K562 (cell line): ENCODE data around the gene ARL14. TPM values are rescaled to one million over a fixed set of nuclear protein-coding genes. Genes with fewer than 3 reads are reported as not detected.

Source experiments
- ATAC-seq: fragments of 200-7000 bp; cut with Tn5 transposase; 3 replicates; pipeline ENCODE4 v1.9.1; 2020; ENCODE audit warnings: moderate library complexity
- BruUV-seq: library from RNA; stranded (reverse); fragments of 400-500 nt; replicated peaks from 2 replicates; lab custom pipeline; 2021; lab: Mats Ljungman, UMichigan
- CTCF ChIA-PET: fragments of 300-600 bp; formaldehyde crosslinking; extraction: SDS; loops from one replicate; lab custom pipeline; 2021; ENCODE audit warnings: low intra/inter-chr PET ratio; lab: Yijun Ruan, JAX
- POLR2A ChIA-PET: fragments of 300-600, 350-650 bp; sonication (Branson Sonifier 250); formaldehyde crosslinking; extraction: SDS; loops from one replicate; lab custom pipeline; 2021; ENCODE audit warnings: antibody characterized with exemption, inconsistent platforms; lab: Yijun Ruan, JAX
- DNase-seq, 4 experiments: peaks; one replicate each; pipeline versions ENCODE4 v3.0.0 to v3.0.0-alpha.2; 2011 to 2018; ENCODE audit warnings: low spot score in 3 of 4, mixed read lengths in 3 of 4; ENCODE audit errors: extremely low read depth in 1 of 4
- FAIRE-seq: peaks from 2 replicates; lab custom pipeline; 2011; peaks lifted over from hg19 to GRCh38; lab: Jason Lieb, UNC
- H2AFZ ChIP-seq: 2 replicates; pipeline ENCODE4 v1.6.0; 2011; ENCODE audit warnings: low read depth, low read length, control low read depth, inconsistent platforms
- H3K27ac ChIP-seq: fragments of 200-600 bp; 3 replicates; pipeline ENCODE4 v1.8.0; 2011; ENCODE audit warnings: low read depth, mild to moderate bottlenecking, control low read depth, inconsistent platforms, low read length, moderate library complexity, mixed read lengths; ENCODE audit errors: extremely low read depth
- H3K27me3 ChIP-seq, 2 experiments: fragments of 300-600 bp in 1 of 2; 2 replicates in 1 of 2; 3 replicates in 1 of 2; pipeline versions ENCODE4 v1.6.0 to v1.8.0; 2011; ENCODE audit warnings: inconsistent platforms in 2 of 2, low read length in 2 of 2, mild to moderate bottlenecking in 1 of 2, mixed read lengths in 1 of 2, moderate library complexity in 1 of 2; ENCODE audit not compliant: control insufficient read depth in 2 of 2, insufficient read depth in 2 of 2
- H3K36me3 ChIP-seq: fragments of 300-600 bp; 3 replicates; pipeline ENCODE4 v1.8.0; 2011; ENCODE audit warnings: mild to moderate bottlenecking, low read length, inconsistent platforms; ENCODE audit not compliant: control insufficient read depth, insufficient read depth
- H3K4me1 ChIP-seq, 2 experiments: fragments of 200-600 bp in 1 of 2; replicated peaks in 1 of 2; 2 replicates in 1 of 2; 3 replicates in 1 of 2; pipeline versions ENCODE4 v1.5.1 to v1.8.0; 2011; ENCODE audit warnings: inconsistent platforms in 2 of 2, low read length in 2 of 2, mild to moderate bottlenecking in 1 of 2, mixed read lengths in 1 of 2, moderate library complexity in 1 of 2; ENCODE audit not compliant: control insufficient read depth in 2 of 2, insufficient read depth in 2 of 2
- H3K4me2 ChIP-seq: 2 replicates; pipeline ENCODE4 v1.6.1; 2011; ENCODE audit warnings: low read length, control low read depth, inconsistent platforms, mixed read lengths; ENCODE audit not compliant: insufficient read depth
- H3K4me3 ChIP-seq: fragments of 200-600 bp; sonication (generic), shearing (Covaris generic); 2 replicates; pipeline ENCODE4 v1.5.1; 2016; ENCODE audit warnings: control low read depth, inconsistent platforms
- H3K79me2 ChIP-seq: fragments of 200-600 bp; 3 replicates; pipeline ENCODE4 v1.8.0; 2011; ENCODE audit warnings: low read length, inconsistent platforms; ENCODE audit not compliant: control insufficient read depth, insufficient read depth
- H3K9ac ChIP-seq, 2 experiments: 2 replicates each; pipeline versions ENCODE4 v1.6.0 to v1.6.1; 2011; ENCODE audit warnings: low read depth in 2 of 2, low read length in 2 of 2, control low read depth in 1 of 2, inconsistent platforms in 1 of 2, mild to moderate bottlenecking in 1 of 2, mixed read lengths in 1 of 2; ENCODE audit not compliant: insufficient read depth in 1 of 2
- H3K9me1 ChIP-seq: one replicate; pipeline ENCODE4 v1.6.0; 2011; ENCODE audit warnings: inconsistent platforms, mild to moderate bottlenecking, low read length, moderate library complexity; ENCODE audit not compliant: control insufficient read depth, insufficient read depth
- H3K9me3 ChIP-seq: replicated peaks from 2 replicates; pipeline ENCODE4 v1.5.1; 2011; ENCODE audit warnings: low read depth, low read length, inconsistent platforms; ENCODE audit not compliant: control insufficient read depth, insufficient read depth
- H4K20me1 ChIP-seq: replicated peaks from 2 replicates; pipeline ENCODE4 v1.6.1; 2011; ENCODE audit warnings: low read length, inconsistent platforms, mixed read lengths; ENCODE audit not compliant: control insufficient read depth, insufficient read depth
- C11orf30 ChIP-seq: fragments of 450-650 bp; IDR thresholded peaks from 2 replicates; pipeline ENCODE4 v1.6.1; 2016; ENCODE audit warnings: low read depth, mild to moderate bottlenecking
- MAFF ChIP-seq: IDR thresholded peaks from 2 replicates; pipeline ENCODE4 v1.6.1; 2012; ENCODE audit warnings: low read length, improper control_type of control experiment
- MAFG ChIP-seq: fragments of 450-650 bp; conservative IDR thresholded peaks from 2 replicates; pipeline ENCODE4 v1.6.1; 2016; ENCODE audit warnings: missing genetic modification characterization, missing compliant biosample characterization
- MAFK ChIP-seq: IDR thresholded peaks from 2 replicates; pipeline ENCODE4 v1.6.1; 2011; ENCODE audit warnings: low read length, improper control_type of control experiment
- NFE2 ChIP-seq: IDR thresholded peaks from 2 replicates; pipeline ENCODE4 v1.6.1; 2014; ENCODE audit warnings: antibody characterized with exemption, low read depth
- NR2C1 ChIP-seq, 2 experiments: fragments of 450-650 bp; IDR thresholded peaks; 2 replicates each; pipeline ENCODE4 v1.6.1; 2017; ENCODE audit warnings: mild to moderate bottlenecking in 2 of 2, antibody characterized with exemption in 1 of 2, inconsistent platforms in 1 of 2, missing compliant biosample characterization in 1 of 2, missing genetic modification characterization in 1 of 2
- U2AF2 ChIP-seq: fragments of 200-400 bp; formaldehyde crosslinking; optimal IDR thresholded peaks from 2 replicates; pipeline ENCODE3; 2017; ENCODE audit warnings: low read depth, mild to moderate bottlenecking, low read length
- ZNF316 ChIP-seq: fragments of 450-650 bp; IDR thresholded peaks from 2 replicates; pipeline ENCODE4 v1.6.1; 2016
- WGBS: fragments of 100-300 bp; shearing (Covaris generic); methylation state at CpG from one replicate; pipeline ENCODE4 v1.1.6; 2016; ENCODE audit warnings: low coverage, mixed read lengths; ENCODE audit not compliant: insufficient coverage; ENCODE audit errors: missing lambda C conversion rate; 5-methylcytosine and 5-hydroxymethylcytosine counted together
- in situ Hi-C: fragments of 300-500 bp; cut with MboI; formaldehyde crosslinking; loops from 4 replicates; pipeline ENCODE4 v1.15.0; 2018; ENCODE audit warnings: inconsistent platforms, mixed read lengths
- intact Hi-C: fragments of 100-400 bp; cut with micrococcal nuclease; formaldehyde crosslinking; loops from 2 replicates; pipeline ENCODE4 v1.14.2; 2022
- polyA plus RNA-seq, 8 experiments: library from polyadenylated mRNA; depleted of rRNA in 4 of 8; stranded (reverse) in 5 of 8; unstranded in 3 of 8; fragments of >200 nt; fragmentation: Nextera tagmentation in 2 of 8; fragmentation: Illumina TruSeq in 1 of 8; extraction: Ambion mirVana in 2 of 8; extraction: Trizol in 1 of 8; gene quantifications; 2 replicates each; pipeline versions ENCODE4 v1.2.1 to v1.2.3, GENCODE V29; 2011 to 2014; ENCODE audit warnings: inconsistent platforms in 1 of 8, missing spikeins in 1 of 8
- total RNA-seq, 7 experiments: library from RNA; depleted of rRNA in 6 of 7; stranded (reverse); fragments of >200 nt in 6 of 7; fragmentation: Illumina TruSeq in 2 of 7; extraction: Trizol in 2 of 7; gene quantifications; 2 replicates each; pipeline versions ENCODE4 v1.2.1 to v1.2.3, GENCODE V29; 2011 to 2021; ENCODE audit warnings: low replicate concordance in 1 of 7
- TF ChIP-seq, protein P1 (sequence below): IDR thresholded peaks from 2 replicates; pipeline ENCODE4 v1.6.1; 2016; ENCODE audit warnings: missing genetic modification characterization, missing compliant biosample characterization
- TF ChIP-seq, protein P2 (sequence below): fragments of 450-650 bp; IDR thresholded peaks from 2 replicates; pipeline ENCODE4 v1.6.1; 2016; ENCODE audit warnings: mild to moderate bottlenecking, moderate library complexity

ARL14 gene
- total and polyA plus RNA-seq, 9 of the 15 experiments (the other 6 are each of a cell fraction or from before 2014, with no cell fraction given) = not detected

DNA sequence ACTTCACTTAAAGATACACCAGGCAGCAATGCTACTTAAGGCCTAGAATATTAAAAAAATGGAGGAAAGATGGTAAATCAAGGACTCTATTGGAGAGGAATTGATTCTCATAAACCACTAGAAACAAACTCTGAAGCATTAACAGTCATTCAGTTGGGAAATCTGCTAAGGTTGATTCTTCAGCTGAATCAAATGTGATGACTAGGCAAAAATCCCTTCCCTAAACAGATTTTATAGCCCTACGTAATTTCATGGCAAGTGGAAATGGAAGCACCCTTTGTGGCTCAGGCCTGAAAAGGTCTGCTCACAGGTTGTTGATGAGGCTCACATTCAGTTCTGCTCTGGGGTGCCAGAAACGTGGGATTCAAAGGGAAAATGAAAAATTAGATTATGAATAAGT is 38.8 kb upstream of the ARL14 start:
- in situ Hi-C loops = no loop called here
- BruUV-seq = no TSS peak
- ATAC-seq (no peak), FAIRE-seq (no peak), DNase-seq (no peak)
- ChIA-PET CTCF (no interaction called here), POLR2A (no interaction called here)
- Histone ChIP-seq H2AFZ (no peak overlapping the region), H3K4me3 (no peak overlapping the region), H4K20me1 (no peaks in the 10 kb centered on the region; the same call in 1 of the 2 replicates), H3K4me2 (no peak overlapping the region), H3K79me2 (no peaks in the 10 kb centered on the region), H3K27me3 (no peaks in the 10 kb centered on the region; a peak in 1 of 5 replicates), H3K9ac (no peak overlapping the region), H3K9me1 (no peaks in the 10 kb centered on the region), H3K27ac (no peak overlapping the region), H3K9me3 (no peaks in the 10 kb centered on the region), H3K4me1 (no peaks in the 10 kb centered on the region), H3K36me3 (no peaks in the 10 kb centered on the region)
- TF ChIP-seq, protein P1, sequence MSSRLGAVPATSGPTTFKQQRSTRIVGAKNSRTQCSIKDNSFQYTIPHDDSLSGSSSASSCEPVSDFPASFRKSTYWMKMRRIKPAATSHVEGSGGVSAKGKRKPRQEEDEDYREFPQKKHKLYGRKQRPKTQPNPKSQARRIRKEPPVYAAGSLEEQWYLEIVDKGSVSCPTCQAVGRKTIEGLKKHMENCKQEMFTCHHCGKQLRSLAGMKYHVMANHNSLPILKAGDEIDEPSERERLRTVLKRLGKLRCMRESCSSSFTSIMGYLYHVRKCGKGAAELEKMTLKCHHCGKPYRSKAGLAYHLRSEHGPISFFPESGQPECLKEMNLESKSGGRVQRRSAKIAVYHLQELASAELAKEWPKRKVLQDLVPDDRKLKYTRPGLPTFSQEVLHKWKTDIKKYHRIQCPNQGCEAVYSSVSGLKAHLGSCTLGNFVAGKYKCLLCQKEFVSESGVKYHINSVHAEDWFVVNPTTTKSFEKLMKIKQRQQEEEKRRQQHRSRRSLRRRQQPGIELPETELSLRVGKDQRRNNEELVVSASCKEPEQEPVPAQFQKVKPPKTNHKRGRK (tag) = no peak
- TF ChIP-seq NFE2 = peak; percentile 43
- TF ChIP-seq MAFK = peak; percentile 97
- peak; percentile 93 for TF ChIP-seq MAFG (tag)
- TF ChIP-seq MAFF = peak; percentile 96
- TF ChIP-seq NR2C1 (IDR thresholded peaks at IDR 0.05) = no peak
- TF ChIP-seq NR2C1 (tag; IDR thresholded peaks at IDR 0.05) = no peak
- TF ChIP-seq U2AF2 = no peak
- peak; percentile 88 for TF ChIP-seq C11orf30
- TF ChIP-seq ZNF316 = peak; percentile 93
- TF ChIP-seq, protein P2, sequence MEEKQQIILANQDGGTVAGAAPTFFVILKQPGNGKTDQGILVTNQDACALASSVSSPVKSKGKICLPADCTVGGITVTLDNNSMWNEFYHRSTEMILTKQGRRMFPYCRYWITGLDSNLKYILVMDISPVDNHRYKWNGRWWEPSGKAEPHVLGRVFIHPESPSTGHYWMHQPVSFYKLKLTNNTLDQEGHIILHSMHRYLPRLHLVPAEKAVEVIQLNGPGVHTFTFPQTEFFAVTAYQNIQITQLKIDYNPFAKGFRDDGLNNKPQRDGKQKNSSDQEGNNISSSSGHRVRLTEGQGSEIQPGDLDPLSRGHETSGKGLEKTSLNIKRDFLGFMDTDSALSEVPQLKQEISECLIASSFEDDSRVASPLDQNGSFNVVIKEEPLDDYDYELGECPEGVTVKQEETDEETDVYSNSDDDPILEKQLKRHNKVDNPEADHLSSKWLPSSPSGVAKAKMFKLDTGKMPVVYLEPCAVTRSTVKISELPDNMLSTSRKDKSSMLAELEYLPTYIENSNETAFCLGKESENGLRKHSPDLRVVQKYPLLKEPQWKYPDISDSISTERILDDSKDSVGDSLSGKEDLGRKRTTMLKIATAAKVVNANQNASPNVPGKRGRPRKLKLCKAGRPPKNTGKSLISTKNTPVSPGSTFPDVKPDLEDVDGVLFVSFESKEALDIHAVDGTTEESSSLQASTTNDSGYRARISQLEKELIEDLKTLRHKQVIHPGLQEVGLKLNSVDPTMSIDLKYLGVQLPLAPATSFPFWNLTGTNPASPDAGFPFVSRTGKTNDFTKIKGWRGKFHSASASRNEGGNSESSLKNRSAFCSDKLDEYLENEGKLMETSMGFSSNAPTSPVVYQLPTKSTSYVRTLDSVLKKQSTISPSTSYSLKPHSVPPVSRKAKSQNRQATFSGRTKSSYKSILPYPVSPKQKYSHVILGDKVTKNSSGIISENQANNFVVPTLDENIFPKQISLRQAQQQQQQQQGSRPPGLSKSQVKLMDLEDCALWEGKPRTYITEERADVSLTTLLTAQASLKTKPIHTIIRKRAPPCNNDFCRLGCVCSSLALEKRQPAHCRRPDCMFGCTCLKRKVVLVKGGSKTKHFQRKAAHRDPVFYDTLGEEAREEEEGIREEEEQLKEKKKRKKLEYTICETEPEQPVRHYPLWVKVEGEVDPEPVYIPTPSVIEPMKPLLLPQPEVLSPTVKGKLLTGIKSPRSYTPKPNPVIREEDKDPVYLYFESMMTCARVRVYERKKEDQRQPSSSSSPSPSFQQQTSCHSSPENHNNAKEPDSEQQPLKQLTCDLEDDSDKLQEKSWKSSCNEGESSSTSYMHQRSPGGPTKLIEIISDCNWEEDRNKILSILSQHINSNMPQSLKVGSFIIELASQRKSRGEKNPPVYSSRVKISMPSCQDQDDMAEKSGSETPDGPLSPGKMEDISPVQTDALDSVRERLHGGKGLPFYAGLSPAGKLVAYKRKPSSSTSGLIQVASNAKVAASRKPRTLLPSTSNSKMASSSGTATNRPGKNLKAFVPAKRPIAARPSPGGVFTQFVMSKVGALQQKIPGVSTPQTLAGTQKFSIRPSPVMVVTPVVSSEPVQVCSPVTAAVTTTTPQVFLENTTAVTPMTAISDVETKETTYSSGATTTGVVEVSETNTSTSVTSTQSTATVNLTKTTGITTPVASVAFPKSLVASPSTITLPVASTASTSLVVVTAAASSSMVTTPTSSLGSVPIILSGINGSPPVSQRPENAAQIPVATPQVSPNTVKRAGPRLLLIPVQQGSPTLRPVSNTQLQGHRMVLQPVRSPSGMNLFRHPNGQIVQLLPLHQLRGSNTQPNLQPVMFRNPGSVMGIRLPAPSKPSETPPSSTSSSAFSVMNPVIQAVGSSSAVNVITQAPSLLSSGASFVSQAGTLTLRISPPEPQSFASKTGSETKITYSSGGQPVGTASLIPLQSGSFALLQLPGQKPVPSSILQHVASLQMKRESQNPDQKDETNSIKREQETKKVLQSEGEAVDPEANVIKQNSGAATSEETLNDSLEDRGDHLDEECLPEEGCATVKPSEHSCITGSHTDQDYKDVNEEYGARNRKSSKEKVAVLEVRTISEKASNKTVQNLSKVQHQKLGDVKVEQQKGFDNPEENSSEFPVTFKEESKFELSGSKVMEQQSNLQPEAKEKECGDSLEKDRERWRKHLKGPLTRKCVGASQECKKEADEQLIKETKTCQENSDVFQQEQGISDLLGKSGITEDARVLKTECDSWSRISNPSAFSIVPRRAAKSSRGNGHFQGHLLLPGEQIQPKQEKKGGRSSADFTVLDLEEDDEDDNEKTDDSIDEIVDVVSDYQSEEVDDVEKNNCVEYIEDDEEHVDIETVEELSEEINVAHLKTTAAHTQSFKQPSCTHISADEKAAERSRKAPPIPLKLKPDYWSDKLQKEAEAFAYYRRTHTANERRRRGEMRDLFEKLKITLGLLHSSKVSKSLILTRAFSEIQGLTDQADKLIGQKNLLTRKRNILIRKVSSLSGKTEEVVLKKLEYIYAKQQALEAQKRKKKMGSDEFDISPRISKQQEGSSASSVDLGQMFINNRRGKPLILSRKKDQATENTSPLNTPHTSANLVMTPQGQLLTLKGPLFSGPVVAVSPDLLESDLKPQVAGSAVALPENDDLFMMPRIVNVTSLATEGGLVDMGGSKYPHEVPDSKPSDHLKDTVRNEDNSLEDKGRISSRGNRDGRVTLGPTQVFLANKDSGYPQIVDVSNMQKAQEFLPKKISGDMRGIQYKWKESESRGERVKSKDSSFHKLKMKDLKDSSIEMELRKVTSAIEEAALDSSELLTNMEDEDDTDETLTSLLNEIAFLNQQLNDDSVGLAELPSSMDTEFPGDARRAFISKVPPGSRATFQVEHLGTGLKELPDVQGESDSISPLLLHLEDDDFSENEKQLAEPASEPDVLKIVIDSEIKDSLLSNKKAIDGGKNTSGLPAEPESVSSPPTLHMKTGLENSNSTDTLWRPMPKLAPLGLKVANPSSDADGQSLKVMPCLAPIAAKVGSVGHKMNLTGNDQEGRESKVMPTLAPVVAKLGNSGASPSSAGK = no peak
- intact Hi-C loops = no loop called here
- WGBS = 5% methylated on average over 2 of the region's 2 CpGs
